Measurements from ENCODE around the gene VTI1A. TPM values are rescaled to one million over a fixed set of nuclear protein-coding genes. Genes with fewer than 3 reads are reported as not detected.

VTI1A gene
- total RNA-seq, 1 donor from 2014 or later = 30.1 TPM

DNA sequence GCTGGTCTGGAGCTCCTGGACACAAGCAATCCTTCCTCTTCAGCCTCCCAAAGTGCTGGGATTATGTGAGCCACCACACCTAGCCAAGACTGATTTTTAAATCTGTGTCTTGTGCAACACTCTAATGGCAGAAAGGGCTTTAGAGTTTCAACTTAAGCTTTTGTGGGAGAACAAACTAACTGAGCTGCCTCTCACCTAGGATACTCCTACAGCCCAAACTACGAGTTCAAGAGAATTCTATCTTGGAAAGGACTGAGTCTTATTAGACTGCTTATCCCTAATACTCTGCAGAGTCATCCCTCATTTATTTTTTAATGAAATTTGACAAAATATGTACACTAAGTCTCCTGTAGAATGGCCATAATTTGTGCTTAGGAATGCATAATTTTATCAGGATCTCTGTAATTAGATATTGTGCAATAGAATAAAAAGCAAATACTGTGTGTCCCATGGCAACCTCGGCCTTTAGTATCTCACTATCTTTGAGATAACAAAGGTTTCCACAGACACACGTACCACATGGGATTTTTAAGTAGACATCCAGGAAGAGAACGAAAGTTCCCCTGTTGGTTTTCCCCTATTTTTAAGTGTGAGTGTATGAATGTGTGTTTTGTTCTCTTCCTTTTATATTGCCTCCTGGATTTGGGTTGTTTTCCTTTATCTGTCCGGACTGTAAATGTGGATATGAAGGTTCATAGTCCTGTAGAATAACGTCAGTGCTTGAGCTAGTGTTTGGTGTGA, 303.6 kb downstream of the VTI1A start:
- TF ChIP-seq, protein P1, sequence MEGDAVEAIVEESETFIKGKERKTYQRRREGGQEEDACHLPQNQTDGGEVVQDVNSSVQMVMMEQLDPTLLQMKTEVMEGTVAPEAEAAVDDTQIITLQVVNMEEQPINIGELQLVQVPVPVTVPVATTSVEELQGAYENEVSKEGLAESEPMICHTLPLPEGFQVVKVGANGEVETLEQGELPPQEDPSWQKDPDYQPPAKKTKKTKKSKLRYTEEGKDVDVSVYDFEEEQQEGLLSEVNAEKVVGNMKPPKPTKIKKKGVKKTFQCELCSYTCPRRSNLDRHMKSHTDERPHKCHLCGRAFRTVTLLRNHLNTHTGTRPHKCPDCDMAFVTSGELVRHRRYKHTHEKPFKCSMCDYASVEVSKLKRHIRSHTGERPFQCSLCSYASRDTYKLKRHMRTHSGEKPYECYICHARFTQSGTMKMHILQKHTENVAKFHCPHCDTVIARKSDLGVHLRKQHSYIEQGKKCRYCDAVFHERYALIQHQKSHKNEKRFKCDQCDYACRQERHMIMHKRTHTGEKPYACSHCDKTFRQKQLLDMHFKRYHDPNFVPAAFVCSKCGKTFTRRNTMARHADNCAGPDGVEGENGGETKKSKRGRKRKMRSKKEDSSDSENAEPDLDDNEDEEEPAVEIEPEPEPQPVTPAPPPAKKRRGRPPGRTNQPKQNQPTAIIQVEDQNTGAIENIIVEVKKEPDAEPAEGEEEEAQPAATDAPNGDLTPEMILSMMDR (conservative IDR thresholded peaks at IDR 0.05; ENCODE audit: low read depth, low read length) = no peak
- no peak for DNase-seq (ENCODE audit: low read depth)
- no peak overlapping the region for H3K4me3 ChIP-seq (ENCODE audit: low read depth, low read length)

DNA sequence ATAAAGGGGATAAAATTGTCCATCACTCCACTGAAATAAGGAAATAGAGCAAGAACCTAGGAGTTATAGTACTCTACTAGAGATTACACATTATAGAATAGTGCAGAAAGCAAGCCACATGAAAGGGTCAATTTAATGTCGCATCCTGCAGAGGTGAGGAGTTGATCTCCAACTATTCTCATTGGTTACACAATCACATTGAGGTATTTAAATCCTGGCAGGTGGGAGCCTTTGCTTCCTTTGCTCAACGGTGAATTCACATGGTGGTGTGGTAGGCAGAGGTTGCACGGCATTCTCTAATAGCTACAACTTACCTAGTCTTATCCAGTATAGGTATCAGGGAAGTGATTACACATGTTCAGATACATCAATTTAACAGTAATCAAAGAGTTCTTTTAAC, 304.6 kb downstream of the VTI1A start:
- no peak for DNase-seq (ENCODE audit: low read depth)
- H3K4me3 ChIP-seq (ENCODE audit: low read depth, low read length) = no peak overlapping the region
- TF ChIP-seq, protein P1 (conservative IDR thresholded peaks at IDR 0.05; ENCODE audit: low read depth, low read length) = no peak

DNA sequence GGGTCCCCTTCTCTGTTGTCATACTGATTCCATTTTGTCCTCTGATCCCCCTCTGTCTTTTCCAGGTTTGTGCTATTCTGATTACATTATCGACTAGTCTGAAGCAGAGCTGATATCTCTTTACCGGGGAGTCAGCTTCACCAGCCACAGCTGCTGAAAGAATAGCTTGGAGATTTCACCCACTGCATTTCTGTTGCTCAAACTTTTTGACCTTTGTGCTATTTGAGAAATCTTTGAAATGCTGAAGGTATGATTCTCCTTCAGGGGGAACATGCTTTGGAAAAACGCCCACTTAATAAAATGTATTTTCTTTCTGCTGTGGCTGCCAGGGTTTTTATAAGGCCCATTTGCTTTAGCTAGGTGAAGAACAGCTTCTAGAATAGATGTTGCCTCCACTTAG, 305.3 kb downstream of the VTI1A start:
- no peak overlapping the region for H3K4me3 ChIP-seq (ENCODE audit: low read depth, low read length)
- no peak for DNase-seq (ENCODE audit: low read depth)
- TF ChIP-seq, protein P1 (conservative IDR thresholded peaks at IDR 0.05; ENCODE audit: low read depth, low read length) = no peak

DNA sequence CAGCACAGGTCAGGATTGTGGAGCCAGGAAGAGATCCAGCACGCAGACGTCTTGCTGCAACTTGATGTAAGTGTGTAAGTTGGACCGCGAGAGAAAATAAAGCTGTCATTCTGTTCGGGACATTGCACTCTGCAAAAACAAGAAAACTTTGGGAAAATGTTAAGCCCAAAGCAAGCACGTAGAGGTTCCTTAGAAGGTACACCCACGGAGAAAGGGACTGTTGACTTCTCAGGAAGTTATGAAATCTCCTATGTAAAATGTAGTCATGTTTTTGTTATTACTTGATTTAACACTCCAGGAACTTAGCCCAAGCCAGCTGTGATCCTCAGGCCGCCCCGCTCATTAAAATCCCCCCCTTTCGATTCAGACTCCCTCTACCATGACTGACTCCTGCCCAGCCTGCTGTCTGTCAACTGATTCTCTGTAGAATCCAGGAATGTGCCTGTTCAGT, 307.0 kb downstream of the VTI1A start:
- no peak for DNase-seq (ENCODE audit: low read depth)
- TF ChIP-seq, protein P1 (conservative IDR thresholded peaks at IDR 0.05; ENCODE audit: low read depth, low read length) = no peak
- H3K4me3 ChIP-seq (ENCODE audit: low read depth, low read length) = no peak overlapping the region

DNA sequence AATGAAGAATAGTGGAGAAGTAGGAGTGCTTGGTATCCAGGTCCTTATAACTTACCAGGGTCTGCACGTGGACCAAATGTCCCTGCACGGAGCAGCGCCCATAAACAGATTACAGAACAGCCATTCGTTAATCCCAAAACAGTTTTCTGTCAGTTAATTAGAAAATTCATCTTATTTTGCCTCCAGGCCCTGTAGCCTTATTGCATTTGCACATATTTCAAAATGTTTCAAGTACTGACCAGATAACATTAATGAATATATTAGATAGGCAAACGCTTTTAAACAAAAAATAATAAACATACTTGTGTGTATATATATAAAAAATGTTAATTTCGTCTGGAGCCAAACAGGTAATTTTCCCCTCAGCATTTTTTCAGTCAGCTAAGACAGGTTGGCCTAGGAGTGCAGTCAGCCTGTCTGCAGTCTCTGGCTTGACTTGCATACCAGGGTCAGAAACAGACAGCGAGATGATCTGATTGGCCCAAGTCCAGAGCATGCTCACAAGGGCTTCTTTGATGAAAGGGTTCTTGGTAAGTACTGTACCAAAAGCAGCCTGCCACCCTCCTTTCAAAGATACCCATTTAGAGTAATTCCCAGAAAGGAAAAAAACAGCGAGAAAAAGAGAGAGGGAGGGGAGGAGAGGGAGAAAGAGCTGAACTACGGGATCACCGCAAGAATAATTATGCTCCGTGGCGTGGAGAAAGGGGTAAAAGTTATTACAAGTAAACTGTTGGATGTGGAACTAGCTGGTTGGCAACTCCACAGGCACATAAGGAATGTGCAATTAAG, 308.6 kb downstream of the VTI1A start:
- TF ChIP-seq, protein P1 (conservative IDR thresholded peaks at IDR 0.05; ENCODE audit: low read depth, low read length) = no peak
- DNase-seq (ENCODE audit: low read depth) = no peak
- no peak overlapping the region for H3K4me3 ChIP-seq (ENCODE audit: low read depth, low read length)

DNA sequence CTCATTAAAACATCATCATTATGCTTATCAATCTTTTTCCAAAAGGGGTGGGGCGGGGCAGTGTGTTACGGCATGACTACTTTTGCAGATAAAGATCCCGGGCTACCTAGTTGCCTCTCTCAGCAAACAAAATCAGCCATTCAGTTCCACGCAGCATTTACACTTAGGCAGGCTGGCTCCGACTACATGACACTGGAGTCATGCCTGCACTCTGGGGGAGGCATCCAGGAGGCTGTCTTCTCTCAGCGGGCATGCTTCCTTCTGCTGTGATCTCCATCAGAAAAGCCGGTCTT, 309.2 kb downstream of the VTI1A start:
- H3K4me3 ChIP-seq (ENCODE audit: low read depth, low read length) = no peak overlapping the region
- DNase-seq (ENCODE audit: low read depth) = no peak
- TF ChIP-seq, protein P1 (conservative IDR thresholded peaks at IDR 0.05; ENCODE audit: low read depth, low read length) = no peak

Measured in epithelial cell of proximal tubule (primary cell).